ENCODE results near the gene COG2. TPM values are rescaled to one million over a fixed set of nuclear protein-coding genes. Genes with fewer than 3 reads are reported as not detected.

Gene COG2
- total and polyA plus RNA-seq, 2 of the 8 experiments (the other 6 are each of a cell fraction or from before 2014, with no cell fraction given): 10.3 to 36.7 TPM

DNA sequence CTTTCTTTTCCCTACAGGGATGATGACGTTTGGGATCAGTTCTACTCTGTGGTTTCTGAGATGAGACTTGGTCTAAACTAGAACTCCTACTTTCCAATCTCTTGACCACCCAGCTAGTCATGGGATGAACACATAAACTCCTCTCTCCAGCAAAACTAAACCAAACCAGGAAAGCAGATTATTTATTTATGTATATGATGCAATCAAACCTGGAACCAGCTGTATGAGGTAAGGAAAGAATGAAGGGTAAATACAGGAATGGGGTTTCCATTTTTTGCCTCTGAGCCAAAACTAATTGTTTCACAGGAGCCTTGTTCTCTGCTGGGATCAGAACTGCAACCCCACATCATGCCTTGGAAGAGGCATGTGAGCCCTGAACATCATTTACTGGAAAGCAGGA lies 75.0 kb downstream of the COG2 start:
- WGBS, 2 experiments (ENCODE audit: extremely low coverage in 1 of 2, insufficient coverage in 1 of 2, insufficient read length in 1 of 2, insufficient replicate concordance in 2 of 2, low coverage in 1 of 2, low lambda C conversion rate in 2 of 2, missing lambda C conversion rate in 1 of 2): 94% methylated on average over 1 of the region's 1 CpG; no CpG with 5 or more reads in 1 of the 2 experiments
- no peak overlapping the region for H3K56ac ChIP-seq (replicated peaks; ENCODE audit: insufficient read length, low read depth, low read length)
- H2BK12ac ChIP-seq (ENCODE audit: low read depth, low read length): no peak overlapping the region
- no peak overlapping the region for H4K5ac ChIP-seq (ENCODE audit: insufficient read length, low read depth, low read length)
- H3K4ac ChIP-seq (replicated peaks; ENCODE audit: insufficient read length, low read depth, low read length): no peak overlapping the region
- H2BK5ac ChIP-seq (ENCODE audit: low read depth, low read length): no peak overlapping the region
- POLR2A ChIA-PET (ENCODE audit: partially characterized antibody): no interaction called here
- no peak overlapping the region for H4K8ac ChIP-seq (ENCODE audit: extremely low read depth, insufficient read depth, low read length)
- H3K4me3 ChIP-seq (ENCODE audit: extremely low read depth in 1 of 4, insufficient read depth in 2 of 4, low read depth in 3 of 4, low read length in 4 of 4): no peak overlapping the region
- FAIRE-seq (no peak), DNase-seq (ENCODE audit: low read depth in 1 of 2, low spot score in 2 of 2) (no peak)
- H4K20me1 ChIP-seq (replicated peaks in 1 of 2; ENCODE audit: control insufficient read depth in 1 of 2, insufficient read depth in 2 of 2, low read length in 2 of 2): no peaks in the 10 kb centered on the region
- no peaks in the 10 kb centered on the region; a peak in 2 of 7 replicates for H3K27me3 ChIP-seq (replicated peaks in 1 of 4; ENCODE audit: control insufficient read depth in 3 of 4, extremely low read depth in 1 of 4, insufficient read depth in 3 of 4, low read length in 3 of 4)
- H2BK20ac ChIP-seq (ENCODE audit: low read length): no peak overlapping the region
- H3K79me1 ChIP-seq (ENCODE audit: low read depth, low read length): no peaks in the 10 kb centered on the region
- no peak overlapping the region for H3K4me2 ChIP-seq (ENCODE audit: insufficient read depth in 1 of 2, low read depth in 2 of 2, low read length in 2 of 2)
- CTCF ChIA-PET (ENCODE audit: partially characterized antibody): interaction anchor here (0.6 to 1.3 kb wide), 4 partner anchors 12 to 48 kb away, joined by 3 to 4 read pairs (median 3); no protein-coding TSS in a partner anchor
- no peak overlapping the region for H2BK15ac ChIP-seq (ENCODE audit: low read length)
- H4K91ac ChIP-seq (replicated peaks; ENCODE audit: insufficient read length, low read length): no peak overlapping the region
- no peaks in the 10 kb centered on the region for H3K23me2 ChIP-seq (ENCODE audit: low read depth, low read length)
- H3K9ac ChIP-seq (replicated peaks in 1 of 4; ENCODE audit: extremely low read depth in 1 of 4, low read depth in 3 of 4, low read length in 3 of 4): no peak overlapping the region
- H2BK120ac ChIP-seq (replicated peaks; ENCODE audit: low read depth, low read length): no peak overlapping the region
- peaks cover 5 to 6% of the 10 kb centered on the region in 2 experiments; a peak in 3 of 4 replicates for H3K9me3 ChIP-seq (ENCODE audit: insufficient read depth in 2 of 2, low read depth in 1 of 2, low read length in 1 of 2)
- H3K23ac ChIP-seq (ENCODE audit: insufficient read length): no peak overlapping the region
- H3K79me2 ChIP-seq (ENCODE audit: control insufficient read depth in 1 of 2, insufficient read depth in 2 of 2, low read length in 2 of 2): no peaks in the 10 kb centered on the region
- H3K4me1 ChIP-seq (replicated peaks in 1 of 4; ENCODE audit: control insufficient read depth in 3 of 4, insufficient read depth in 4 of 4, low read length in 3 of 4): peaks cover 0 to 10% (median 4%) of the 10 kb centered on the region in 4 experiments; a peak in 4 of 7 replicates
- H2AFZ ChIP-seq (ENCODE audit: low read length): no peak overlapping the region
- H3K27ac ChIP-seq (ENCODE audit: low read depth, low read length): no peak overlapping the region
- H3K14ac ChIP-seq (ENCODE audit: insufficient read length): no peak overlapping the region
- no peaks in the 10 kb centered on the region for H3K36me3 ChIP-seq (ENCODE audit: control insufficient read depth in 2 of 4, insufficient read depth in 4 of 4, low read length in 3 of 4)
- H3K18ac ChIP-seq (ENCODE audit: extremely low read depth, low read length): no peak overlapping the region
- no peak overlapping the region for H2AK5ac ChIP-seq (ENCODE audit: low read depth, low read length)
- TF ChIP-seq HDAC6 (IDR thresholded peaks at IDR 0.05; ENCODE audit: low read depth, low read length): no peak
- TF ChIP-seq CBX8 (IDR thresholded peaks at IDR 0.05; ENCODE audit: borderline replicate concordance, low read depth, low read length): no peak
- TF ChIP-seq, protein P1, sequence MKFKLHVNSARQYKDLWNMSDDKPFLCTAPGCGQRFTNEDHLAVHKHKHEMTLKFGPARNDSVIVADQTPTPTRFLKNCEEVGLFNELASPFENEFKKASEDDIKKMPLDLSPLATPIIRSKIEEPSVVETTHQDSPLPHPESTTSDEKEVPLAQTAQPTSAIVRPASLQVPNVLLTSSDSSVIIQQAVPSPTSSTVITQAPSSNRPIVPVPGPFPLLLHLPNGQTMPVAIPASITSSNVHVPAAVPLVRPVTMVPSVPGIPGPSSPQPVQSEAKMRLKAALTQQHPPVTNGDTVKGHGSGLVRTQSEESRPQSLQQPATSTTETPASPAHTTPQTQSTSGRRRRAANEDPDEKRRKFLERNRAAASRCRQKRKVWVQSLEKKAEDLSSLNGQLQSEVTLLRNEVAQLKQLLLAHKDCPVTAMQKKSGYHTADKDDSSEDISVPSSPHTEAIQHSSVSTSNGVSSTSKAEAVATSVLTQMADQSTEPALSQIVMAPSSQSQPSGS (IDR thresholded peaks at IDR 0.05; ENCODE audit: low read length): no peak
- TF ChIP-seq EZH2 (IDR thresholded peaks at IDR 0.05; ENCODE audit: low read depth, low read length, severe bottlenecking): no peak
- TF ChIP-seq, protein P2, sequence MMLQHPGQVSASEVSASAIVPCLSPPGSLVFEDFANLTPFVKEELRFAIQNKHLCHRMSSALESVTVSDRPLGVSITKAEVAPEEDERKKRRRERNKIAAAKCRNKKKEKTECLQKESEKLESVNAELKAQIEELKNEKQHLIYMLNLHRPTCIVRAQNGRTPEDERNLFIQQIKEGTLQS (IDR thresholded peaks at IDR 0.05; ENCODE audit: insufficient read depth, low read depth, low read length): no peak
- TF ChIP-seq BCL11A (IDR thresholded peaks at IDR 0.05; ENCODE audit: low read depth in 2 of 2, low read length in 2 of 2): no peak
- TF ChIP-seq RXRA (IDR thresholded peaks at IDR 0.05; ENCODE audit: insufficient read depth, low read depth, low read length): no peak
- TF ChIP-seq CBX5 (IDR thresholded peaks at IDR 0.05; ENCODE audit: low read depth, low read length): no peak
- TF ChIP-seq SP1 (IDR thresholded peaks at IDR 0.05; ENCODE audit: low read depth, low read length): no peak
- no peak for TF ChIP-seq NRF1 (IDR thresholded peaks at IDR 0.05; ENCODE audit: low read depth, low read length)
- no peak for TF ChIP-seq NANOG (IDR thresholded peaks at IDR 0.05; ENCODE audit: insufficient read depth, low read depth, low read length, poor library complexity, severe bottlenecking)
- no peak for TF ChIP-seq TAF7 (optimal IDR thresholded peaks at IDR 0.05; ENCODE audit: borderline replicate concordance, low read depth, low read length)

Data from H1 (cell line).